SU-DHL-6 (cell line): Measurements from ENCODE around the gene PLD5.
"Not testable (repeated sequence)": the region's sequence is repeated elsewhere in the genome, so short reads cannot be mapped to it uniquely, and the experiment has no call there.

Experiments
- H2AFZ ChIP-seq: fragments of 200-600 bp; sonication (generic); 2 replicates; pipeline ENCODE4 v1.6.1; 2014; ENCODE audit warnings: low read depth, mild to moderate bottlenecking, moderate library complexity, mixed read lengths, antibody characterized with exemption, low read length; ENCODE audit not compliant: severe bottlenecking
- H3F3A ChIP-seq: fragments of 200-600 bp; shearing (Covaris generic); 2 replicates; pipeline ENCODE4 v1.6.0; 2016; ENCODE audit warnings: antibody characterized with exemption, mild to moderate bottlenecking; ENCODE audit not compliant: insufficient read depth
- H3K27ac ChIP-seq: fragments of 200-600 bp; sonication (generic); 2 replicates; pipeline ENCODE4 v1.5.1; 2016; ENCODE audit warnings: low read depth, mild to moderate bottlenecking, low read length, moderate library complexity, mixed read lengths
- H3K27me3 ChIP-seq: fragments of 200-600 bp; sonication (generic), shearing (Covaris generic); 2 replicates; pipeline ENCODE4 v1.6.0; 2014; ENCODE audit warnings: mild to moderate bottlenecking, low read length
- H3K36me3 ChIP-seq: fragments of 200-600 bp; sonication (generic); 2 replicates; pipeline ENCODE4 v1.6.1; 2014; ENCODE audit warnings: mild to moderate bottlenecking, low read length, mixed read lengths
- H3K4me2 ChIP-seq: fragments of 300-600, 200-600 bp; shearing (Covaris generic), sonication (generic); 2 replicates; pipeline ENCODE4 v1.6.0; 2014; ENCODE audit warnings: low read length, low read depth, mild to moderate bottlenecking; ENCODE audit not compliant: poor library complexity, severe bottlenecking
- H3K4me3 ChIP-seq: fragments of 200-600 bp; sonication (generic); 2 replicates; pipeline ENCODE4 v1.5.1; 2014; ENCODE audit warnings: antibody characterized with exemption, low read length, mild to moderate bottlenecking, mixed read lengths; ENCODE audit not compliant: insufficient read depth, poor library complexity, severe bottlenecking
- H3K79me2 ChIP-seq: fragments of 200-600 bp; sonication (generic); 2 replicates; pipeline ENCODE4 v1.6.1; 2014; ENCODE audit warnings: mild to moderate bottlenecking, low read length, moderate library complexity; ENCODE audit not compliant: insufficient read depth
- H3K9ac ChIP-seq: fragments of 200-600 bp; sonication (generic); 2 replicates; pipeline ENCODE4 v1.7.0; 2014; ENCODE audit warnings: mild to moderate bottlenecking, low read length
- H3K9me2 ChIP-seq: fragments of 200-600 bp; sonication (generic); replicated peaks from 2 replicates; pipeline ENCODE4 v1.6.1; 2014; ENCODE audit warnings: low read length; ENCODE audit not compliant: insufficient read depth
- H3K9me3 ChIP-seq: fragments of 200-600 bp; sonication (generic); 2 replicates; pipeline ENCODE4 v1.6.1; 2014; ENCODE audit warnings: low read length, mixed read lengths; ENCODE audit not compliant: insufficient read depth
- H4K20me1 ChIP-seq: fragments of 200-600 bp; sonication (generic); 2 replicates; pipeline ENCODE4 v1.6.1; 2014; ENCODE audit warnings: low read depth, mild to moderate bottlenecking, antibody characterized with exemption, low read length, moderate library complexity, mixed read lengths
- CTCF ChIP-seq: fragments of 200-600 bp; sonication (generic); IDR thresholded peaks from one replicate; pipeline ENCODE4 v1.5.1; 2017; ENCODE audit warnings: antibody characterized with exemption, mild to moderate bottlenecking, low read length, moderate library complexity; ENCODE audit not compliant: insufficient read depth, poor library complexity, severe bottlenecking
- EZH2phosphoT487 ChIP-seq: fragments of 200-600 bp; sonication (generic), shearing (Covaris generic); conservative IDR thresholded peaks from 2 replicates; pipeline ENCODE4 v1.6.1; 2018; ENCODE audit warnings: mild to moderate bottlenecking, antibody characterized with exemption, low read length, moderate library complexity, mixed read lengths

The PLD5 gene

GRCh38 chr1:242467556-242468145 is 56.8 kb downstream of the PLD5 start:
- H3K27me3 ChIP-seq = no peaks in the 10 kb centered on the region
- no peaks in the 10 kb centered on the region for H3F3A ChIP-seq
- H3K9ac ChIP-seq = no peak overlapping the region
- no peaks in the 10 kb centered on the region for H3K9me2 ChIP-seq
- H3K36me3 ChIP-seq = no peaks in the 10 kb centered on the region
- H3K4me3 ChIP-seq = no peak overlapping the region
- H3K79me2 ChIP-seq = no peaks in the 10 kb centered on the region
- H3K27ac ChIP-seq = no peak overlapping the region
- TF ChIP-seq EZH2phosphoT487 (no peak), CTCF (peak; percentile 32)
- no peak overlapping the region for H2AFZ ChIP-seq
- H4K20me1 ChIP-seq = no peaks in the 10 kb centered on the region
- H3K4me2 ChIP-seq = no peak overlapping the region
- no peaks in the 10 kb centered on the region for H3K9me3 ChIP-seq

DNA sequence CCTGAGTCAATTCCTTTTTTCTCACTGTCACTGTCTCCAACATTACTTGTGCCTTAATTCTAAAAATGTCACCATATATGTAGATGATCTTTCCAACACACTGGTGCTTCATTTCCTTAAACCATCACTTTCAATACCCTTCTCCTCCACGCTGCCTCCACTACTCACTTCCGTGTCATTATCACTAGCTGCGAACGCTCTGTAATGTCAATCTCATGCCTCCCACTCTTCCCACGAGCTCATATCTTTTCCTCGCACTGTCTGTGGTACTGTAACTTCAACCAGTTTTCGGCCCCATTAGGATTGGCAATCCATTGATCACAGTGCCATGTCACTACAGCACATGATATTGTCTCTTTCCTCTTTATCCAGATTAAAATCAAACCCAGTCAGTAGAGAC is 61.6 kb downstream of the PLD5 start:
- Histone ChIP-seq H3K9me3 (no peaks in the 10 kb centered on the region), H3K36me3 (no peaks in the 10 kb centered on the region), H4K20me1 (no peaks in the 10 kb centered on the region), H3K4me2 (no peak overlapping the region), H3K4me3 (no peak overlapping the region), H2AFZ (no peak overlapping the region), H3K9me2 (no peaks in the 10 kb centered on the region), H3K79me2 (no peaks in the 10 kb centered on the region), H3K27me3 (no peaks in the 10 kb centered on the region), H3K9ac (no peak overlapping the region), H3K27ac (no peak overlapping the region), H3F3A (no peaks in the 10 kb centered on the region)
- TF ChIP-seq EZH2phosphoT487 = no peak
- TF ChIP-seq CTCF = no peak

DNA sequence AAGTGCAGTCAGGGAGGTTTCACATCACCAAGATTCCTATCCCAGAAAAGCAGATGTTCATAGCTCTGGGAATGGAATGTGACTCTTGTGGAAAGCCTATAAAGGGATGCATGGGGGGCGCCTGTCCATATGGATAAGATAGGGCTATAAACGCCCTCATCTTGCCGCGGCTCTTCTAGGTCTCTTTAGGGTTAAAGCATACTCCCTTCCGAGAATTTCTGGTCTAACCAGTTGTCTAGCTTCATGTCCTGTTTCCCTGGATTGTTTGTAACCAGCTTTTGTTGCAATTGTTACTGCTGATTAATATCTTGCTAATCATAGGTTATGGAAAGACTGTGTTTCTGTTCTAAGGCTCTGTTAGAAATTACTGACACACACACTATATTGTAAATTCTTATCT is 64.8 kb downstream of the PLD5 start:
- H3K36me3 ChIP-seq, H3K79me2 ChIP-seq, H3F3A ChIP-seq, H3K9me3 ChIP-seq, H2AFZ ChIP-seq, H3K4me3 ChIP-seq, H4K20me1 ChIP-seq, H3K4me2 ChIP-seq, H3K9ac ChIP-seq, H3K27me3 ChIP-seq, H3K27ac ChIP-seq, H3K9me2 ChIP-seq: not testable (repeated sequence)

DNA sequence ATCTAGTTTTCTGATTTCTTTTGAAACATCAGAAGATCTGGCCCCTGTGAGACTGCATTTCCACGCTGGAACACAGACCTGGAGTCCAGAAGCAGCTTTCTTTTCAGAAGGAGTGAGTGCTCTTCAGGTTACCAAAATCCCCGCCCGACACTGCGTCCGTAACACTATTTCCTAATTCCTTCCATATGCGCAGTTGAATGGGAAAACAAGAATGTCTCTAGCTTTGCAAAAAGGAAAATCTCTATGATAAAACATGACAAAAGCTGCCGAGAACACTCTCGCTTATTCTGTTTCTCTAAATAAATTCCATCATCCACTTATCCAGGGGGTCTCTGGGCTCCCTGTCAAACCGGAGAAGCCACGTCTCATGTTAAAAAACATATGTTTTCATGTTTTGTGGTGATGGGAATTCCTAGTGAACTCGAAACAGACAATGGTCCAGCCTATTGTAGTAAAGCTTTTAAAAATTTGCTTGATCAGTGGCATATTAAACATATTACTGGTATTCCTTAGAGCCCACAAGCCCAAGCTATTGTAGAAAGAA is 67.7 kb downstream of the PLD5 start:
- no peaks in the 10 kb centered on the region for H3K79me2 ChIP-seq
- no peaks in the 10 kb centered on the region for H4K20me1 ChIP-seq
- no peak overlapping the region for H3K4me2 ChIP-seq
- H3K9me3 ChIP-seq = no peaks in the 10 kb centered on the region
- no peak overlapping the region for H2AFZ ChIP-seq
- H3K27me3 ChIP-seq = no peaks in the 10 kb centered on the region
- no peak overlapping the region for H3K27ac ChIP-seq
- H3K36me3 ChIP-seq = no peaks in the 10 kb centered on the region
- no peak overlapping the region for H3K9ac ChIP-seq
- H3F3A ChIP-seq = no peaks in the 10 kb centered on the region
- no peaks in the 10 kb centered on the region for H3K9me2 ChIP-seq
- H3K4me3 ChIP-seq = no peak overlapping the region
- no peak for TF ChIP-seq EZH2phosphoT487
- TF ChIP-seq CTCF = no peak
